Stimulated activated naive CD4-positive, alpha-beta T cell (primary cell): ENCODE results near the gene HLA-DQB1.

Experiments
- DNase-seq, 6 experiments: peaks; one replicate each; lab custom pipeline; 2025; lab: John Stamatoyannopoulos, UW

HLA-DQB1 gene

GRCh38 chr6:32627249-32627648, 39.2 kb downstream of the HLA-DQB1 start:
- no peak for DNase-seq

DNA sequence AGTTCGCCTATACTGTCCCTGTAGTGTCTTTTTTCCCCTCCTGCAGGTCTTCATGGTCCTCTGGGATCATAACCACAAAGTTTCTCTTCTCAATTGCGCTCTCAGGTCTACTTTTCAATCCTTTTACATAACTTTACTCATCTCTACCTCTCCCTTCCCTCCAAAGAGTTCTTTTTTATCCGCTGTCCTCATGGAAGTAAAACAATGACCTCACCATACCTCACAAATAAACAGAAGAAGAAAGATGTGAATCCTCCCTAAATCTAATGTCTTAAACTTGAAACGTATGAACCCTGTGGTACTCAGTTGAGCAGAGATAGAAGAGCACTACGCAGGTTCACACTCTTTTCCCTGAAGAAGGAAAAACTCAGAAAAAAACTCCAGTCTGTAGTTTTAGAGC, 41.3 kb downstream of the HLA-DQB1 start:
- DNase-seq = no peak

DNA sequence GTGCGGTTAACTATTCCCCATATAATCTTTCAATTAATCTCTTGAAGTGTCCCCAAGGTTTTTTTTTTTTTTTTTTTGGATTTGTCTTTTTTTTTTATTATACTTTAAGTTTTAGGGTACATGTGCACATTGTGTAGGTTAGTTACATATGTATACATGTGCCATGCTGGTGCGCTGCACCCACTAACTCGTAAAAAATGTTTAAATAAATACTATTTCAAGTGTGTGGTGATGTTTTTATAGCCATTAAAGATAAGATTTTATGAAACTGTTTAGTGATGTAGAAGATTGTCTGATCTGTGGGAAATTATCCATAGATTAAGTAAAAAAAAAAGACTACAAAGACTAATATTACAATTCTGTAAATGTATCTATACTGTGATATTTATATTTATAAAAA, 41.9 kb downstream of the HLA-DQB1 start:
- DNase-seq = no peak

GRCh38 chr6:32623693-32624092, 42.8 kb downstream of the HLA-DQB1 start:
- peak in 1 of 6 experiments; percentile 2 for DNase-seq

DNA sequence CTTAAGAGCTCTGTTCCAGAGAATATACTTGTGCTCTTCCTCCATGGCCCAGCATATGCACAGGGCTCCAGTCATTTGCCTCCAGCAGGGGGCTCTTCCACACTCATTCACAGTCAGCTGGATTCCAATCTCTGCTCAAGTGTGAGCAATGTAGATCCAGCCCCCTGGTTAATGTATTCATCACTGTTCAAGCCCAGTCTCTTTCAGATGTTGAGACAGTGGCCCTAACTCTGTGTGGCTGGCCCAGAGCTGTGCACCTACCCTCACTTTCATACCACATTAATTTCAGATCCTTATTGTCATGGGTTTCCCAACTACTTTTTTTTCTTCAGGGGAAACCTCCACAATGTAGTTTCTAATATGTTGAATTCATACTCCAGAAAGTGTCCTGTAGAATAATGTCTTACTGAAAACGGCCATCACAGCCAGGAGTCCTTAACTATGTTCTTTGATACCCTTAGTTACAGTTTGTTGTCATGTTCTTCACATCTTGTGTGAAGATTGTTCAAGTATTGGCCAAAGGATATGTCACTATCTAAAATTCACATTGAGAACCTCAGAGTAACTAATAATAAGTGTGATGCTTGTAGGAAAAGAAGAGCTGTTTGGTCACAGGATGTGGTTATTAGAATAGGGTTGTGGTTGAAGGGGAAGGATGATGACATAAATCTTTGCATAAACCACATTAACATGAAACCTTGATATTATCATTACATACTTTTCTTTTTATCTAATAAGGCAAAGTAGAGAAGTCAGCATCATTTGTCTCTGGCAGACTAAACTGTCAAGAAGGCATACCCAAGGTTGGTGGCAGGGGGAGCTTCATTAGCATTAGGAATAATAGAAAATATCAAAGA, 43.7 kb downstream of the HLA-DQB1 start:
- DNase-seq = peak in 3 of 6 experiments; percentile 74 to 85 (median 79)

- no peak for DNase-seq
Observed at GRCh38 chr6:32621372-32621771, 45.1 kb downstream of the HLA-DQB1 start.

DNA sequence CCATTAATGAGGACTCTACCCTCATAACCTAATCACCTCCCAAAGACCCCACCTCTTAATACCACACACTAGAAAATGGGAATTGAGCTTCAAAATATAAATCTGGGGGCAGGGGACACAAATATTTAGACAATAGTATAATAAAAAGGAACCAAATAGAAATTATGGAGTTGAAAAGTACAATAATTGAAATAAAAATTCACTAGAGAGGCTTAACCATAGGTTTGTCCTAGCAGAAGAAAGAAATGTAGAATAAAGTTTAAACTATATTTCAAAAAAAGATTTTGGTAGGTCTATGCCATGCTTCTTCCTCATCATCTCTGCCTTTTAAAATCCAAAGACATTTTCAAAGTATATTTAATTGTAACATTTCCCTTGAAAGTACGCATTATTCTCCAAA, 48.7 kb downstream of the HLA-DQB1 start:
- DNase-seq = no peak

- DNase-seq = no peak
Observed at GRCh38 chr6:32615885-32616532, 50.4 kb downstream of the HLA-DQB1 start.

- DNase-seq = no peak
Observed at GRCh38 chr6:32614366-32615081, 51.9 kb downstream of the HLA-DQB1 start.

GRCh38 chr6:32613475-32613874, 53.0 kb downstream of the HLA-DQB1 start:
- DNase-seq = no peak

DNA sequence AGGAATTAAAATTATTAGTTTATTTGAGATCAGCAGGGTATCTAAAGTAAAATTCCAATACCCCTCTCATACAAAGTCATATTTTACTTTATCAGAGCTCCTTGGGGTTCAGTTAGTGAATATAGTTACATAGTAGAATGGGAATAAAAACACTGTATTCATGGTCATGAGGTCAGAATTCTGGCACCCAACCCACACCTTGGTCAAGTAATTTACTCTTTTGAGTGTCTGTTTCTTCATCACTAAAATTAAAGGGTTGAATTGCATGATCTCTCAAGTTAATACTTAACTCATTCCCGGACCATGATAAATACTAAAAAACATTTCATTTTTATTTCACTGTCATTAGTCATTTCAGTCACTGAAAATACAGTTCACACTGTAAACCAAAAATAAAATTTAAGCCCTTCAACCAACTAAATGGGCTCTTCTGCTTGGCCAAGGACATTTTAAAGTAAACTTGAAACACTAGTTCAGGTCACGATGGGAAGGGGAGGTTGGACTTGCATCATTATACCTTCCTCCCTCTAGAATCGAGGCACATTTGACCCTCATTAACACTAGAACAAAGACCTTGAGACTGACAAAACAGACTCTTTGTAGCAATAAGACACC, 55.7 kb downstream of the HLA-DQB1 start:
- no peak for DNase-seq

DNA sequence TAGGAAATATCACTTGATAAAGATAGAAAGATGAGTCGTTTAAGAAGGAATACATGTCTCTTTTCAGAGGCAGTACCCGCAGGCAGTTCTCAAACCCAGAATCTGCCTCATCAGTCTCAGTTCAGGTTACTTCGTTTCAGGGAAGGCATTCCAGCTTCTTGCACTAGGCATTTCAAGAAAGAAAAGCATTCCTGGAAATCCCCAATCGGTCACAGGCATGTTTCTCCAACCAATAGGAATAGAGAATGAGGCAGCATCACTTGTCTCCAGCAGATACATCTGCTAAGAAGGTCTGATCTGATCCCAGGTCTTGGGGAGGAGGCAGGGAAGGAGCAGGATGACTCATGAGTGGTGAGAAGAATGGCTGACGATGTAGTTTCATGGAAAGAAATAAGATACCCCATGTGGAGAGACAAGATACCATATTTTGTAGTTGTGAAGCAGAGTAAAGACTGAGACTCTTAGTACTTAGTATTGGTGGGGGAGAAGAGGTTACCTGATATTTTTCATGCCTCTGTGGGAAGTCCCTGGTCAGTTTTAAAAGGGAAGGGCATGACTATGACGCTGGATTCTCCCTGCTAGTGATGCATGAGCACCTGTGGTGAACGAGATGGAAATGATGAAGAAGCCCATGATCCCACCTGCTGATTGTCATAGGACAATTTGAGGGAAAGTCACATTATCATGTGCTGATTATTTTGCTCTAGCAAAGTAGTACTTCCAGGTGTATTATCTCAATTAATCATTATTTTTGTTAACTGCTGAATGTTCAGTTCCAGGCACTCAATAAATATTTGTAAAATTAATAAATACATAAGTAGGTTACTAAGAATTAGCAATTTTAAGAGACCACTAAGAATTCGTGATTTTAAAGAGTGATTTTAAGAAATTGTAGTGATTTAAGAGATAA, 56.5 kb downstream of the HLA-DQB1 start:
- DNase-seq = peak in 5 of 6 experiments; percentile 44 to 58 (median 45)
